ENCODE measurements around the gene PPA1. TPM values are rescaled to one million over a fixed set of nuclear protein-coding genes. Genes with fewer than 3 reads are reported as not detected.

The PPA1 gene
- total RNA-seq, 1 experiment from 2014 or later: 180 TPM

DNA sequence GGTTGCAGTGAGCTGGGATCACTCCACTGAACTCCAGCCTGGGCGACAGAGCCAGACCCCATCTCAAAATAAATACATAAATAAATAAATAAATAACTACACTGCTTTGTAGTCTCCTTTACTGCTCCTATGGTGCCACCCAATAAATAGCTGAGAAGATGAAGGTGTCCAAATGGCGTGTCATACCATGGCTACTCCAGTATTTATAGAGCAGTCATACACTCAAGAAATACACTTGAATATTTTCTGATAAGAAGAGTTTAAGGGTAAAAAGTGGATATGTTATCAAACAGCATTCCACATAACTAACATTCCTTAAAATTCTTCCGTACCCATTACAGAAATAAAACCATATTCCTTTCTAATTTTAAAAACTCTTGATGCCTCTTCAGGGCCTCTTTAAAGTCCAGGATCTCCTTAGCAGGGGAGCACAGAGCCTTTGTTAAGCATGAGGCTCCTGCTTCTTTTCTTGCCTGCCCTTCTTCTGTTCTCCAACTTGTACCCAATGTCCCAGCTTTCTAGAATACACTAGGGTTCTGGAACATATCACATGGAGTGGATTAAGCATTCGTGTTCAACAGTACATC, 55.0 kb downstream of the PPA1 start (continued):
- no peak for TF ChIP-seq STAT6 (CRISPR knock-in tag; conservative IDR thresholded peaks at IDR 0.05; ENCODE audit: low read depth)
- no peak for TF ChIP-seq NFYB (CRISPR knock-in tag; conservative IDR thresholded peaks at IDR 0.05; ENCODE audit: low read depth)
- TF ChIP-seq ELF4 (CRISPR knock-in tag; IDR thresholded peaks at IDR 0.05; ENCODE audit: low read depth): no peak
- TF ChIP-seq USF2 (CRISPR knock-in tag; IDR thresholded peaks at IDR 0.05): no peak
- no peak for TF ChIP-seq FOXK1 (CRISPR knock-in tag; IDR thresholded peaks at IDR 0.05)
- TF ChIP-seq ZNF532 (CRISPR knock-in tag; IDR thresholded peaks at IDR 0.05; ENCODE audit: borderline replicate concordance): no peak
- no peak for TF ChIP-seq PRRX2 (CRISPR knock-in tag; IDR thresholded peaks at IDR 0.05)
- no peak for TF ChIP-seq CTCF (IDR thresholded peaks at IDR 0.05)

DNA sequence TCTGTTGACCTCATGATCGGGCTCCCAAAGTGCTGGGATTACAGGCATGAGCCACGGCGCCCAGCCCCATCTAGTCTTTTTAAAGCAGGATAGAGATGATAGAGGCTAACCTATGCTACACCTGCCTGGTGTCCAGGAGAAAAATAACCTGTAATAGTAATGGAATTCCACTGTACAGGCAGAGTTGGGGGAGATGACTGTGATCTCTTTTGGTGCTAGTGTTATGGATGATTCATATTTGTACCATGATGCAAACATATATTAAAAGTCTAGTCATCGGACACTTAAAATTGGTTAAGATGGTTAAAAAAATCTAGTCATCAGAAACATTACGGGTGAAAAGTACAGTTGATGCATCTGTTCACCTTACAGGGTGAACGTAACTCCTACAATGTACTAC, 56.8 kb downstream of the PPA1 start:
- Mint-ChIP-seq H3K36me3 (peaks cover 2% of the 10 kb centered on the region; the same call in 1 of the 2 replicates), H3K27ac (no peak overlapping the region), H3K27me3 (ENCODE audit: low read depth) (peaks cover 8% of the 10 kb centered on the region), H3K4me3 (no peak overlapping the region), H3K4me1 (peaks cover 2% of the 10 kb centered on the region; the same call in 1 of the 2 replicates), H3K9me3 (peaks cover 22% of the 10 kb centered on the region)
- ATAC-seq (no peak), DNase-seq (ENCODE audit: low spot score) (no peak)
- ChIA-PET POLR2A (no interaction called here), CTCF (interaction anchor here (0.9 to 2.3 kb wide), 3 partner anchors 31 to 89 kb away, joined by 4 to 10 read pairs (median 5); partner anchors contain the start of gene TYSND1)
- TF ChIP-seq CREB1 (CRISPR knock-in tag; IDR thresholded peaks at IDR 0.05) (no peak), GTF2I (CRISPR knock-in tag; conservative IDR thresholded peaks at IDR 0.05) (no peak), NR1H2 (CRISPR knock-in tag; IDR thresholded peaks at IDR 0.05) (no peak), SP1 (CRISPR knock-in tag; conservative IDR thresholded peaks at IDR 0.05) (no peak)

GRCh38 chr10:70175516-70175915, 57.7 kb downstream of the PPA1 start:
- CTCF ChIA-PET: interaction anchor here (0.9 to 2.3 kb wide), 3 partner anchors 30 to 90 kb away, joined by 4 to 10 read pairs (median 5); partner anchors contain the start of gene TYSND1
- H3K4me1 Mint-ChIP-seq: peaks cover 6% of the 10 kb centered on the region
- H3K4me3 Mint-ChIP-seq: no peak overlapping the region
- no peak for ATAC-seq
- peaks cover 2% of the 10 kb centered on the region; the same call in 1 of the 2 replicates for H3K36me3 Mint-ChIP-seq
- peaks cover 14% of the 10 kb centered on the region for H3K9me3 Mint-ChIP-seq
- POLR2A ChIA-PET: no interaction called here
- H3K27me3 Mint-ChIP-seq (ENCODE audit: low read depth): peaks cover 6% of the 10 kb centered on the region
- no peak for DNase-seq (ENCODE audit: low spot score)
- H3K27ac Mint-ChIP-seq: no peak overlapping the region
- TF ChIP-seq NFATC4 (CRISPR knock-in tag; IDR thresholded peaks at IDR 0.05): no peak
- TF ChIP-seq, protein P1, sequence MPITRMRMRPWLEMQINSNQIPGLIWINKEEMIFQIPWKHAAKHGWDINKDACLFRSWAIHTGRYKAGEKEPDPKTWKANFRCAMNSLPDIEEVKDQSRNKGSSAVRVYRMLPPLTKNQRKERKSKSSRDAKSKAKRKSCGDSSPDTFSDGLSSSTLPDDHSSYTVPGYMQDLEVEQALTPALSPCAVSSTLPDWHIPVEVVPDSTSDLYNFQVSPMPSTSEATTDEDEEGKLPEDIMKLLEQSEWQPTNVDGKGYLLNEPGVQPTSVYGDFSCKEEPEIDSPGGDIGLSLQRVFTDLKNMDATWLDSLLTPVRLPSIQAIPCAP (CRISPR knock-in tag; IDR thresholded peaks at IDR 0.05): no peak
- no peak for TF ChIP-seq ZNF121 (CRISPR knock-in tag; IDR thresholded peaks at IDR 0.05)
- TF ChIP-seq ELF4 (CRISPR knock-in tag; IDR thresholded peaks at IDR 0.05; ENCODE audit: low read depth): no peak
- no peak for TF ChIP-seq FOXJ3 (CRISPR knock-in tag; IDR thresholded peaks at IDR 0.05; ENCODE audit: borderline replicate concordance)
- TF ChIP-seq ESRRA (CRISPR knock-in tag; IDR thresholded peaks at IDR 0.05; ENCODE audit: borderline replicate concordance): no peak
- TF ChIP-seq SMAD4 (CRISPR knock-in tag; IDR thresholded peaks at IDR 0.05): no peak
- TF ChIP-seq RELA (CRISPR knock-in tag; IDR thresholded peaks at IDR 0.05; ENCODE audit: borderline replicate concordance): no peak
- no peak for TF ChIP-seq USF1 (CRISPR knock-in tag; IDR thresholded peaks at IDR 0.05)
